Activated T-cell treated with anti-CD3 and anti-CD28 coated beads for 48 hours (primary cell): ENCODE results near the gene CTSC.

Experiments
- DNase-seq: peaks from one replicate; pipeline ENCODE4 v3.0.0-alpha.2; 2020; ENCODE audit warnings: low read depth

CTSC gene

DNA sequence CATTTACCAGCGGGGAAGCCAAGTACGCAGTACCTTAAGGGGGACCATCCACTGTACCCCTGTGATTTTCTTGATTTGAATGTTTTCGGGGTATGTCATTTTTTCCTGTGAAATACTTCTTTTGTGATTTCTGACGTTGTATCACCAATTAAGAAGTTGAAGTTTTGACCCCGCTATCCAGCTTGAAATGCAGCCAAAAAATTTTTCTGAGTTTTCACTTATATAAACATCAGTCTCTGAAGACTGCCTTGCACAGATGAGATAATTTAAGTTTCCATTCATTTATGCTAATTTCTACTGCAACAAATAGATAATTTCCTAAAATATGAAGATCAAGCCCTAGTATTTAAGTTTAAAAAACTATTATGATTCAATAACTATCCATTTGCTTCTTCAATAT lies 20.0 kb downstream of the CTSC start:
- DNase-seq: no peak

DNA sequence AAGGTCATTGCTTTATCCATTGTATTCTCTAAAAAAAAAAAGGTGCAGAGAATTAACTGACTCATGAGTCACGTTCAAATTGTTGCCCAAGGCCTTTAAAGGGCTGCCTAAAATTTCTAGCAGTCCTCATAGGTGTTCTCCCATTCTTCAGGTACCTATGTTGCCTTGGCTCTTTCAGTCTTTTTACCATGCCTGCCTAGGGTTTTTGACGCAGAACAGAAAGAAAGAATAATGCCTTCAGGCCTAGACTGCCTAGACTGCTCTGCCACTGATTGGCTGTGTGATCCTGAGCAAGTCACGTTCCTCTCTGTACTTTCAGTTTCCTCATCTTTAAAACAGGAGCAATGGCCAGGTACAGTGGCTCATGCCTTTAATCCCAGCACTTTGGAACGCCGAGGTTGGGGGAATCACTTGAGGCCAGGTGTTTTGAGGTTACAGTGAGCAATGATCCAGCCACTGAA lies 21.5 kb downstream of the CTSC start:
- no peak for DNase-seq

DNA sequence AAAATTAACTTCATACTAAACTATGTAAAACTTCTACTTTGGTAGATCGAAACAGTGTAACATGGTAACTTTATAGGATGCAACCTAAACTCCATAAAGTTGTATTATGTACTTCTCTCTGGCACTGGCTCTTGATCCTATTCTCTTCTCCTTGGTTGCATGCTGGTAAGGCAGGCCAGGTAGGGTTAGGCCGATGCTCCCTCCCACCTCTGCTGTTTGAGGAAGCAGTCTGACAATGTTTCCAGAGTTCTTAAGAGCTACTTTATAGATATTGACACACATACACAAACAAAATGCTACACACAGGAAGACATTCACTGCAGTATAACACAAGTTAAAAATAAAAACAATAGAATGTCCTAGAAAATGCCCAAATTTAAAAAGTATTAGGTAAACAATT lies 22.5 kb downstream of the CTSC start:
- DNase-seq: no peak

DNA sequence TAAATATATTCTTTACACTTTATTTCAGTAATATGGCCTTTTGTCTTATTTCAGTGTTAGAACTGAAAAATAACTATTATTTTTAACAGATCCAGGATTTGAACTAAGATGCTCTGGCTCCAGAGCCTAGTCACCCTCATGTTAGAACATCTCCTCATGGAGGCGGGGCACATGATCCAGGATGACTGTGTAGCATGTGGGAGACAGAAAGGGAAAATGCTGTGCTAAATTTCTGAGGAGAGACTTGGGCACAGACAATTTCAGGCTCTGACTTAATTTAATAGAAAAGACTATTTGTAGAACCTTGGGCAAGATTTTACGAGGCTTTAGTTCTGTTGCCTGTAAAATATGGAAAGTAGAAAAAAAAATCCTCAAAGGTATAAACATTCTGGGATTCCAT lies 24.1 kb downstream of the CTSC start:
- DNase-seq: no peak

DNA sequence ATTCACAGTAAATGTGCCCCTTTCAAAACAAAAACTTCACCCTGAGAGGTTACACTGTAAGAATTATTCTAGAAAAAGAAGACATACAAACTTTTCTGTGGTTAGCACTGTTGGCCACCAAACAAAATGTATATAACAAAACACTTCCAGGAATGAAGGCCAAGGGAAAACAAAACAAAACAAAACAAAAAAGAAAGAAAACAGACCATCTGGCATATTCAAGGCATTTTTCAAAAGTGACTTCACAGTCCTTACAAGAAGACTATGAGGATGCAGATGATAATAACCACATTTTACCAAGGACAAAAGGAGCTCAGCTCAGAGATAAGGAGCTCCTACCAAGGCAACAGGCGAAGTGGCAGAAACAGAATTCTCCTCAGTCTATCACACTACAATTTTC lies 24.9 kb downstream of the CTSC start:
- no peak for DNase-seq

DNA sequence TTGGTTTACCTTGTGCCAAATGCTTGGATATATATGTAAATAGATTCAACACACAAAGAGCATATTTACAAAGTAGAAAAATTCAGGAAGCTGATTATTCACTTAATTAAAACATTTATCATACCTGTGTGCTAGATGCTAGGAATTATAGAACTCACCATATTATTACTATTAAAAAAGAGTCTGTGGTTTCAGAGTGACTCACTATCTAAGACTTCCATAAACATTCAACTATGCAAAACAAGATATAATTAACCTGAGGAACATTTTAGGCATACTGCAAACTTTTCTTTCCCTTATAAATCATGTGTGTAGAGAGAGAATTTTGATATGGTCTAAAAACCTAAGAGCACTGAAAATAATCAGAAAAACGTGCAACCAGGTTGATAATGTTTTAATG lies 27.3 kb downstream of the CTSC start:
- no peak for DNase-seq

DNA sequence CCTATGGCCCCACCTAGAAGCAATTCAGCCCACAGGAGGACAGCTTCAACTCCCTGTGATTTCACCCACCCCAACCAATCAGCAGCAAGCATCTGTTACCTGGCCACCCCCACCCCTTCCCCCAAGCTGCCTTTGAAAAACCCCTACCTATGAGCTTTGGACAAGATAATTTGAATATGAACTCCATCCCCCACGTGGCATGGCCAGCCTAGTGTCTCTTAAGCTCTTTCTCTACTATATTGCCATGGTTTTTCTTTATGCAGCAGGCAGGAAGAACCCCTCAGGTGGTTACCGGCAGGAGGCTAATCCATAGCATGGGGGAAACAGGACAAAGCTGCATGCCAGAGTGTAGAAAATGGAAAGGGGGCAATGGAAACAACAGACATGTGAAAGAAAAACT lies 29.0 kb downstream of the CTSC start:
- no peak for DNase-seq

DNA sequence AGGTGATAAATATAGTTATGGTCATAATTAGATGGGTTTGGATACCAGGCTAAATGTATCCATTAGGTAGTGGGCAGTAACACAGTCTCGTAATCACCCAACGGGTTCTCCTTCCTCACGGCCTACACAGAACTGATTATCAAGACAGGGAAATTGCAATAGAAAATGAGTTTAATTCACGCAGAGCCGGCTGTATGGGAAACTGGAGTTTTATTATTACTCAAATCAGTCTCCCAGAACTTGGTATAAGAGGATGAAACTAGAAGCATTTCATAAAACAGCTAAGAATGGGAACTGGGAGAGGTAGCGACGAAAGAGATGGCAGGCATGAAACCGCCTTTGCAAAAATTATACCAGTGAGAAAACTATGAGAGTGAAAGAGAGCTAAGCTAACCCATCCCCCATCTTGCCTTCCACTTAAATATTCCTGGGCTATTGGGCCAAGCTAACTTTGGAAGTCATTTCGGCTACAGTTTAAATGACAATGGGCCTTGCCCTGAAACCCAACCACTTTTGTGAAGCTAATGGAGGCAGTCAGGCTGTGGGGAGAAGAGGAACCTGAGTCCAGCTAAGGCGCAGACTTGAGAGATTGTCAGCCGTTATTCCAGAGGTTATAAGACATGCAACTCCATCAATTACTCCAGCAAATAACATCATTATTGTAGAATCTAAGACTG lies 29.6 kb downstream of the CTSC start:
- no peak for DNase-seq

DNA sequence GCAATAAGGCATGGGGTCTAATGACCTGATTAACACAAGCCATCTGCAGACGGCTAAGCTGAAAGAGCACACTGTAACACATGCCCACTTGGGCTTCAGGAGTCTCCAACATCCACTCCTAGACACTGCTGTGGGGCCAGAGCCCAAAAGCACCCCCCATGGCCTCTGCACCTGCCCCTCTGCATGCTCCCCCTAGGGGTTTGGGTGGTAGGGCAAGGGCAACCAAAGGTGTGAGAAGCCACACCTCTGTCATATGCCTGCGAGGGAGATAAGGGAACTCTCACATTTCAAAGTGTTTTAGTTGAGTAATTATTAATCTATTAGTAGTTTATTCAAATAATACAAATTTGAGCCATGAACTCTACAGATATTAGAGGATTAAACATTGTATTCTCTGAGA lies 30.8 kb downstream of the CTSC start:
- DNase-seq: no peak

DNA sequence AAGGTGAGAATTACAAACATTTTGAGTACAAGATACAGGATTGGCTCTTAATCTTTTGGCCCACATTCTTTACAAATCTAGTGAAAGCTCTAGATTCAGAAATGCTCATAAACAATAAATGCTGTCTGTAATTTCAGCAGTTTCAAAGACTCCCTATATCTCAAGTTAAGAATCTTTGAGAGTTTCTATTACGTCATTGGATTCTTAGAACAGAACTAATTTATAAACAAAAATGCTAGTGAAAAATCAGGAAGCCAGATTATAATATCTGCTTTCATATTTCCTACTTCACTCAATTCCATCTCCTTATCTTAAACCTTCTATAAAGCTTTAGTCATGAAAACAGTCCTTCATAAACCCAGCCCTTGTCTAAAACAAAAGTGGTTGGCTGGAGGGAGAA lies 32.1 kb downstream of the CTSC start:
- no peak for DNase-seq

DNA sequence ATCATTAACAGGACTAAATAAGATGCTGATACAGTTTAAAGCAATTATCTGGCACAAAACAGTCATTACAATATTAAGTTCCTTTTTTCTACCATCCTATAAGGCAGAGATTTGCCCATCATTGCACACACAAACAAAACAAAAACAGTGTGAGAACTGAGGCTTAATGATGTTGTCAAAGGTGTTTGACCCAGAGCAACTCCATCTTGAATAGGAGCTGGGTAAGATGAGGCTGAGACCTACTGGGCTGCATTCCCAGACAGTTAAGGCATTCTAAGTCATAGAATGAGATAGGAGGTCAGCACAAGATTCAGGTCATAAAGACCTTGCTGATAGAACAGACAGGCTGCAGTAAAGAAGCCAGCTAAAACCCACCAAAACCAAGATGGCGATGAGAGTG lies 33.2 kb downstream of the CTSC start:
- DNase-seq: no peak

DNA sequence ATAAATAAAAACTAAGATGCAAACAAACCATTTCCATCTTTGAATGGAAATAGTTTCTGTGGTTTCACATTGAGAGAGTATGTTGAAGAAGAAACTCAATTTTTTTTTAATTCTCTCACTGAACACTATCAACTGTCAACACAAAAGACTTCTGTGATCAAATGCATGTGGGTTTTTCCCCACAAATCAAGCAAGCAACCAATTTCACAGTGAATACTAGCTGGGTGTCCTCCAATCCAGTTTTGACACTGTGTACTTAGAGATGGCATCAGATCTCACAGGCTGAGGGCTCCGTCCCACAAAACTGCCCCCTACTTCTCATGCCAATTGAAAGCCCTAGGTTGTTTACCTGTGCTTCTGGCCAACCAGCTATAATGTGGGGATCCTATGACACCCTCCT lies 34.5 kb downstream of the CTSC start:
- no peak for DNase-seq

DNA sequence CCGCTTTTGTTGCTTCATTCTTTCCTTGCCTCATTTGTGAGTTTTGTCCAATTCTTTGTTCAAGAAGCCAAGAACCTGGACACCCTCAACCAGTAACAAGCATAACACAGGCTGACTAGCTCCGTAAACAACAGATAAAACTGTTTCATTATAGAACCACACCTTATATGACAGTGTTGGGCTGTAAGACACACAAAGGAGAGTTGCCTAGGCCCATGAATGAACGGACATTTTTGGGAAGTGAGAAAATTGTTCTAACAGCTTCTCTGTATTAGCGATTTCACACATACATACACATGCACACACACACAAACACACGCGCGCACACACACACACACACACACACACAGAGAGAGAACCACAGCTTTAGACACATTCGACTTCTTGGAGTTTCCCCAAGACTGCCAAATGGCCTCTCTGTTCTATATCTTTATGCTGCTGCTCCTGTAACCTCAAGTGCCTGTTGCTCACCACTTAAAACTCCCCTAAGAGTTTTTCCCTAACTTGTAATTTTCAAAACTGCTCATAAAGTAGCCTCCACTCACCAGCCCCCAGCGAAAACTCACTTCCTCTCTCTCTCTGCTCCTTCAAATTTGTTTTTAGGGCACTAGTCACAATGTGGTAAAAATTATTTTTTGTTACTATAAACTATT lies 35.9 kb downstream of the CTSC start:
- no peak for DNase-seq

DNA sequence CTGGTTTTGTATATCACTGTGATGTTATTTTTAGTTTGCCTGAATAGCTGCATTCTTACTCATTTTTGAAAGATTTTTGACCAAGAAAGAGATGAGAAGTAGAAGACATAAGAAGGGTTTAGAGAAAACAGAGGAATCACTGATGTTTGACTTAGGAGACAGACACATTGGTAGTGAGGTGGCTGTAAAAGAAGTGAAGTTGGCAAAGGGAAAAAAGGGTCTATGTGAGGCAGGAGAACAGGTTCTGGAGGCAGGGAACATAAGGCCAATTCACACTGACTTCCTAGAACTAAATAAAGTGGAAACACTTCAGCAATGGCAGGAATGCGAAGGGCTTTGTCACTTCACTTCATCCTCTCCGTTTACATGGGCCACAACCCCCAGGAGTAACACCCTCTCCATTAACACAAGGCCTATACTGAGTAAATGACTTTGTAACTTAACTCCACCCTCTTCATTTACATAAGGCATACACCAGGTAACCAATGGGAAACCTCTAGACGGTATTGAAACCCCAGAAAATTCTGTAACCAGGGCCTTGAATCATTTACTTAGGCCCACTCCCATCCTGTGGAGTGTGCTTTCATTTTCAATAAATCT lies 36.5 kb downstream of the CTSC start:
- DNase-seq: no peak

DNA sequence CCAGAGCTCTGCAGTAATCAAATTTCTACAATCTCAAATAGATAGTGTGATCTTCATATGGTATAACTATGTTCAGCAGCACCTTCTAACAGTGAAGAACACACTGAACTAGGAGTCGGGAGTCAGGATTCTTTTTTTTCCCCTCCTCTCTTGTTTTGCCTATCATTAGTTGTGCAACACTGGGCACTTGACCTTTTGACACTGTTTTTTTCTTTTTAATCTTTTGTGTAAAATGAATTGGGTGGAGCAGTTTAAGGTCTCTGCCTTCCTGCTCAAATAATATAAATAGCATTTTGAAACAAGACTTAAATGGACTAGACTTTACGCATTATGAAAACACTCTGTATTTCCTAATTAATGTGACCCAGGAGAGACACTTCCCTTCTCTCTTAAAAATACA lies 39.7 kb downstream of the CTSC start:
- no peak for DNase-seq

DNA sequence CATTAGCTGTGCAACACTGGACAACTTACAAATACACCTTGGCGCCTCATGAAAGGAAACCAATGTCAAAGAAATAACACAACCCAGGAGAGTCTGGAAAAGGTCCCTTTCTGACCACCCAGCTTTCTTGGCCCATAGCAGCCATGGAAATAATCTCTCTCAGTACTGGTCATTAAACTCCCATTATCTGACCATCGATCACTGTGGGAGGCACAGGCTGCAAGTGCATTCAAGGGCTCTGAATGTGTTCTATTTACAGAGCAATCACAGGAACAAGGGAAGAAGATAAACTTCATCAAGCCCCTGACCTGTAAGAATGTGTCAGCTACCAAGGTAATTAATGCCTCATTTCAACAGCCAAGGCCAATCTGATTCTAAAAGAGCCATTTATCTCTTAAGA lies 40.1 kb downstream of the CTSC start:
- DNase-seq: no peak

DNA sequence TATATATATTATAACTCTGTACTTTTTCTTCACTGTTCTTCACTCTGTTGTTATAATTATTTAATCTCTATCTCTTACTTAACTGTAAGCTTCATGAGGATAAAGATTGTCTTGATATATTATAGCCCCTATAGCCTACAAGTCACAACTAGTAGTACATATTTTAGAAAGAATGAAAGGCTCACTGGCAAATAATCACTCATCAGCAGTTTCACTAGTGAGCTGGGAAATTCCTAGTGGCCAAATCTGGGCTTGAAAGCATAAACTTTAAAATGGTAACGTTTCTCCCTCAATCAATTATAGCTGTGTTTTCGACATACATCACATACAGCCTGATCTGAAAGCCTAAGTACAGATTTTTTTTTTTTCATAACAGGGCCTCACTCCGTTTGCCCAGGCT lies 42.5 kb downstream of the CTSC start:
- no peak for DNase-seq

DNA sequence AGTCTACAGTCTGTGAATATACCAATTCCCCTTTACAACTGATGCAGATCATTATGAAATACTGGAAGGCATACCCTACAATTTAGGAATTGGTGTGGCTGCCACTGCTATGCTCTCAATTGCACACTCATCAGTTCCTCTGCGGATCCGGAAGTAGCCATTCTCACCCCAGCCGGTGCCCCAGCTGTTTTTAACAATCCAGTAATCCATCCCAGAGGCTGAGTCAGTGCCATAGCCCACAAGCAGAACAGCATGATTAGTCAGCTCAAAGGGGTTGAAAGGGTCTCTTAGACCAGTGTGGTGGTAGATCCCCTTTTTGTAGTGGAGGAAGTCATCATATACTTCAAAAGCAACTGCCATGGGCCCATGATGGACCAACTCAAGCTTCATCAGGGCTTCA lies 43.6 kb downstream of the CTSC start:
- DNase-seq: no peak

DNA sequence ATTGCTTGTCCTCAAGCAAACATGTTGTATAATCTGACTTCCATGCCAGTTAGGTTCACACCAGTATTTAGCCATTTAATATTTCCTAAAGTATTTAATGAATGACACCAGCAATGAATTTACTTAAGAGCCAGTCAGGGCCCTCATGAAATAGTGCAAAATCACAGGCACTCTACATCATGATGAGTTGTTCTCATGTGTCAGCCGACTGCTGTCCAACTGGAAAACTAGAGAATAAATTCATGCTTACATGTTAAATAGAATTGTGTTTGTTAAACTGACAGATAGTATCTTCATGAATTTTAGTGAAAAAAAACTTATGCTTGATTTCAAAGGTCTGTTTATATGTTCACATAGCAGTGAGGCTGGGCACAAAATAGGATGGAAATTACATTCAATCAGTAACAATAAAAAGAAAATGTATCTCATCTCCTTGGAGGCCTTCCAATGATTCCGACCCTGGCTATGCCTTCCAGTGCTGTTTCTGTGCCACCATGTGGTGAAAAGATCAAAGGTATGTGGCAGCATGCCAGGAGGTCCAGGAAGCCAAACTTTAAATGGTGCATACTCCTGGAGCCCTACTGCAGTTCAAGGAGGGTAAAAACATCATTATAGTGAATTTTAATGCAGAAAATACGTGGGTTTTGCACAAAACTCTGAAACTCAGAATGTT lies 45.2 kb downstream of the CTSC start:
- no peak for DNase-seq

DNA sequence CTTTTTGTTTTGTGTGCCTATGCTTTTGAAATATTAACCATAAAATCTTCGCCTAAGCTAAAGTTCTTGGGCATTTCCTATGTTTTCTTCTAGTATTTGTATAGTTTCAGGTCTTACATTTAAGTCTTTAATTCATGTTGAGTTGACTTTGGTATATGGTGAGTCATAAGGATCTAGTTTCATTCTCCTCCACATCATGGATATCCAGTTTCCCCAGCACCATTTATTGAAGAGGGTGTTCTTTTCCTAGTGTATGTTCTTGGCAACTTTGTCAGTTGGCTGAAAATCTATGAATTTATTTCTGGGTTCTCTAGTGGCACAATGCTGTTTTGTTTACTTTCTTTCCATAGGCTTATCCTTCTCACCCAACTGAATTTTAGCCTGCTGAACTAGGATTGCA lies 49.0 kb downstream of the CTSC start:
- DNase-seq: no peak

DNA sequence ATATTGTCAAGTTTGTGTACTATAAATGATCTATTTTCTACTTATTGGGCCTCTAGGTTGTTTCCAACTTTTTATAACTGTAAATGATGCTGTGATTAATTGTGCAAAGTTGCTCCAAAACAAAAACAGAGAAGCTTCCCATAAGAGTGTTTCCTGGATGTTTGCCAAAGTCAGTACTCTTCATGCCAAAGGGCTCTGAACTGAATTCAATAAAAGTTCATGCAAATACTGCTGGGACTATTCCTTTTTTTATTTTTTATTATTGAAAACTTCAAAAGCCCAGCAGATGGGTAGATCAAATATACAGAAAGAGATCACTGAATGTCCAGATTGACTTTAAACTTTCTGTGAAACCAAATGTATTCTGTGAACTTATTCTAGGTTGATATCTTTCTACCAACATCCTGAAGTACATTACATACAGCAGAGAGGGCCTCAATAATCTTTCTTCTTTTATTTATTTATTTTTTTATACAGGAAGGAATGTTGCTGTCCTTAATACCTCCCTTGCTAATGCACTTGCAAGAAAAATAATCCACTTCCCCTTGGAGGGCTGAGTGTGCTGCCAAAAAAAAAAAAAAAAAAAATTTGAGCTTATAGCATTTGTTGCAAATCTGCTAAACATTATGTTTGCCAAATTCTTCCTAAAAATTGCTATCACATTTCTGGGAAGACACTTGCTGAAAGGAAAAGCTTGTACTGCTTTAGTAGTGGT lies 53.0 kb downstream of the CTSC start:
- DNase-seq: no peak

DNA sequence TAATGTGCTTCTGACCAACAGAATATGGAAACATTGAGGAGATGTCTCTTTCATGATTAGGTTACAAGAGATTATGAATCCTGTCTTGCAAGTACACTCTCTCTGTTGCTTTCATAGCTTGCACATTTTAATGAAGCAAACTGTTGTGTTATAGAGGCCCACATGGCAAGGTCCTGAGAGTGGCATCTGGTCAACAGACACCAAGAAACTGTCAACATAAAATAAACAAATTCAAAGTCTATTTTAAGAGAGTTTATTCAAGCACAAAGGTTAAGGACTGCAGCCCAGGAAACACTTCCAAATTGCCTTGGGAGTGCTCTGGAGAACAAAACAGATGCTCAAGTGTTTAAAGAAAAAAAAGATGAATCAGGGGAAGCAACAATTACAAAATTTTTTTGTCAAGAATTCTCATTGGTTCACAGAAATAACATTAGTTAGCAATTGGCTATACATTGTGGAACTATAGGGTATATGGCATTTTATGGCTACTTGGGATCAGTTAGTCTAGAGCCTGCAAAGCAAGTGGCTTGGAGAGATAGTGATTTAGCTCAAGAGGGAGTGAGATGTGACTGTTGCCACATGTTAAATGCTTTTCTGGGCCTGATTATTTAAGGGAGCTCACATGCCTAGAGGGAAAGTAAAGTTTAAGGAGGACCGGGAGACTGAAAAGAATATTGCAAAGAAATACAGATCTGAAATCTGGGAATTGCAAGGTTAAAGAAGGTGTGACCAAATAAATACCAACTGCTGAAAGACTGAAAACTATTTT lies 54.6 kb downstream of the CTSC start:
- DNase-seq: no peak
